HG03439 (cell line): Measurements from ENCODE around the gene EIPR1.

Source experiments
- ATAC-seq: cut with Tn5 transposase; IDR thresholded peaks from one replicate; pipeline ENCODE4 v1.9.1; 2021; ENCODE audit warnings: mild to moderate bottlenecking, moderate library complexity; ENCODE audit not compliant: unreplicated experiment

Gene EIPR1

DNA sequence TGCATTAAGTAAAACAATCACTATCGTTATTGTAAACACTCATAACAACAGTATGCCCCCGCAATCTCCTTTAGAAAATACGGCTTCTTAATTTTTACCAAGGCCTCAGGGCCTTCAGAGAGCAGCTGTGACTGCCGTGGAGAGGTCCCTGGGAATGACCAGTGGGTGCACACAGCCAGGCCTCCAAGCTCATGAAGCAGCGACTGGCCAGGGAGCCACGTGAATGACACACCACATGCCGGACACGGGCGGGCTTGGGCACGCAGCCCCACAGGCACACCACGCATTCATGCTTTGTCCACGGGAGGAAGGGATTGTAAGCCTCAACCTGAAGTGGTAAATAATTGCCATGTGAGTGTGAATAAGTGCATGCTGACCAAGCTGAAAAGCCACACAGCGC is 121.0 kb downstream of the EIPR1 start:
- ATAC-seq = no peak

DNA sequence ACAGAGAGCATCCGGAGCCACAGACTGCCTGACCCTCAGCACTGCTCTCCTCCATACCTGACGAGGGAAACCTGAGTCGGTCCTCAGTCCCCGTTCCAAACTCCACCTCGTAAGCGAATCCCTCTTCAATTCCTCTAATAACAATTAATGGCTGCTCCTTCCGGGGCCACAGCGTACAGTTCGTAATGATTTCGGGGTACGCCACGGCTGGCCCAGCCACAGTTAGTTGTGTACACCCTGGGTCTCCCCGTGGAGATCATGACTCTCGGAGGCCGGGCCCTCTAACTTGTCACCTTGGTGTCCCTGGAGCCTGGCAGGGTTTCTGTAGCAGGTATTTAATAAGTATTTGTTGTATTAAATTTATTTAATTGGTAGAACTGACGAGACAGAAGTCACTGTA is 121.5 kb downstream of the EIPR1 start:
- ATAC-seq = no peak

DNA sequence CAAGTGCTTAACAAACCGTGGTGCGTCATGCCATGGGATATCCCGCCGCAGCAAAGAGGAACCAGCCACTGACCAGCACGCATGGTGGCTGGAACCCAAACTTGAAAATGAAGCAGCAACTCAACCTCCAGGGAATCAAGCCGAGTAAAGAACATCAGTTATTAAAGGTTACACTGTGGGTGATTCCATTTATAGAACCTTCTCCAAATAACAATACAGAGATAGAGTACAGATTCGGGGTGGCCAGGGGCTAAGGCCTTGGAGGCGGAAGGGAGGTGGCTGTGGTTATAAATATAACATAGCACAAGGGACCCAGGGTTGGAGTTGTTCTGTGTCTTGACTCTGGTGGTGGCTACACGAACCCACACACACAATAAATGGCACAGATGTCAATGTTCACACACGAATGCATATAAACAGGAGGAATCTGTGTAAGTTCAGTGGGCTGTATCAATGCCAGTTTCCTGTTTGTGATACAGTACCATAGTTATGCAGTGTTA is 123.1 kb downstream of the EIPR1 start:
- no peak for ATAC-seq

DNA sequence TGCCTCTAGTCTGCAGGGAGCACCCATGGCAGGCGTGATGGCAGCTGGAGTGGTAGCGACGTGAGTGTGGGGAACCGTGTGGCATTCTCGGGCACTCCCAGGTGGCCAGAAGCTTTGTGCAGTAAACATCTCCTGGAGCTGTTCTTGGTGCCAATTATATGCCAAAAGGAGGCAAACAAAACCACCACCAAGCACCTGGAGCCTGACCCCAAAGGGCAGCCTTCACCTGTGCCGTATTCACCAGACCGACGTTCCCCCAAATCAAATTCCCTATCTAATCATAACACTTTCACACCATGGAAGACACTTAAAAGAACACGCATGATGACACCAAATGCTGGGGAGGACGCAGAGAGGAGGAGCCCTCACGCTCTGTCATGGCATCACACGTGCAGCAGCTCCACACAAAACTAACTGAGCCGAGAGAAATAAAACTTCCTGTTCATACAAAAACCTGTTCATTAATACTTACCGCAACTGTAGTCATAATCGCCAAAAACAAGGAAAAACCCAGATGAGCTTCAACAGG is 123.6 kb downstream of the EIPR1 start:
- ATAC-seq = no peak

DNA sequence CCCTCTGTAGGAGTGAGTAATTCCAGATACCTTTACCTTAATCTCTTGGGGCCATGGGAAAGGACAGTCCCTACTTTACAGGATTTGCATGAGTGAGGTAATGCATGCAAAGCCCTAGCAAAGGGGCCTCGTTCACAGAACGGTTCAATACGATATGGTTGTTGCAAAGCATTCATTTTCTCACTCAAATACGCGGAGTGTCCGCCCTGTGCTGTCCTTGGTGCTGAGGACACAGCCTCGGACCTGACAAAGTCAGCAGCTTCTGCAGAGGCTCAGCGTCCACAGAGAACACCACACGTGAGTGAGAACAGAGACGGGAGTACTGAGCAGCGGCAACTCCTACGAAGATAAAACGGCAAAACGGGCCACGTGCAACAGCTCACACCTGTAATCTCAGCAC is 125.7 kb downstream of the EIPR1 start:
- ATAC-seq = no peak

DNA sequence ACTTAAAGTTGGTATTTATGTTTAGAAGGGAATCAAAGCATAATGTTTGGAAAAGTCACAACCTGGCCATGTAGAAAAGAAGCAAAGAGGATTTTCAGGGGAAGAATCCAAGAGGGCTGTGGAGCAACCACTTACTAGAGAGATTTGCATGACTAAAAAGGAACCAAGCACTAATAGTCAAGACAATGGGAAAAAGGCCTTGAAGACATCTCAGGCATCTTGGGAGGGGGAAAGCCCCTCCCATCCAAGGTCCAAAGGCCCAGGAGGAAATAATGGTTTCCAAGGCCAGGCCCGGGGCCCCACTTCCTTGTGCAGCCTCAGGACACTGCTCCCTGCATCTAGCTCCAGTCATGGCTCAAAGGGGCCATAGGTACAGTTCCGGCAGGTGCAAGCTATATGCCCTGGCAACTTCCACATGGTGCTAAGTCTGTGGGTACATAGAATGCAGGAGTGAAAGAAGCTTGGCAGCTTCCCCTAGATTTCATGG is 128.1 kb downstream of the EIPR1 start:
- ATAC-seq = no peak

DNA sequence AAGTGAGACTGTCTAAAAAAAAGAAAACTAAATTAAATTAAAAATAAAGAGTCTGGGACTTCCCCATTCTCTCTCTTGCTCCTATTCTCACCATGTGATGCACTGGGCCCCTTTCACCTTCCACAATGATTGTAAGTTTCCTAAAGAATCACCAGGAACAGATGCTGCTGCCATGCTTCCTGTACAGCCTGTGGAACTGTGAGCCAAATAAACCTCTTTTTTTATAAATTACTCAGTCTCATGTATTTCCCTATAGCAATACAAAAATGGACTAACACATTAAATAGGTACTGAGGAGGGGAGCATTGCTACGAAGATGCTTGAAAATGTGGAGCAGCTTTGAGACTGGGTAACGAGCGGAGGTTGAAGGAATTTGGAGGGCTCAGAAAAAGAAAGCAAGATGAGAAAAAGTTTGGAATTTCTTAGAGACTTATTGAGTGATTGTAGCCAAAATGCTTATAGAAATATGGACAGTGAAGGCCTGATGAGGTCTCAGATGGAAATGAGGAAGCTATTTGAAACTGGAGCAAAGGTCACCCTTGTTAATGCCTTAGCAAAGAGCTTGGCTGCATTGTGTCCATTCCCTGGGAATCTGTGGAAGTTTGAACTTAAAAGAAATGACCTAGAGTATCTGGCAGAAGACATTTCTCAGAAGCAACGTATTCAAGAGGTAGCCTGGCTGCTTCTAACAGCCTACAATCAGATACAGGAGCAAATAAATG is 128.7 kb downstream of the EIPR1 start:
- ATAC-seq = no peak

DNA sequence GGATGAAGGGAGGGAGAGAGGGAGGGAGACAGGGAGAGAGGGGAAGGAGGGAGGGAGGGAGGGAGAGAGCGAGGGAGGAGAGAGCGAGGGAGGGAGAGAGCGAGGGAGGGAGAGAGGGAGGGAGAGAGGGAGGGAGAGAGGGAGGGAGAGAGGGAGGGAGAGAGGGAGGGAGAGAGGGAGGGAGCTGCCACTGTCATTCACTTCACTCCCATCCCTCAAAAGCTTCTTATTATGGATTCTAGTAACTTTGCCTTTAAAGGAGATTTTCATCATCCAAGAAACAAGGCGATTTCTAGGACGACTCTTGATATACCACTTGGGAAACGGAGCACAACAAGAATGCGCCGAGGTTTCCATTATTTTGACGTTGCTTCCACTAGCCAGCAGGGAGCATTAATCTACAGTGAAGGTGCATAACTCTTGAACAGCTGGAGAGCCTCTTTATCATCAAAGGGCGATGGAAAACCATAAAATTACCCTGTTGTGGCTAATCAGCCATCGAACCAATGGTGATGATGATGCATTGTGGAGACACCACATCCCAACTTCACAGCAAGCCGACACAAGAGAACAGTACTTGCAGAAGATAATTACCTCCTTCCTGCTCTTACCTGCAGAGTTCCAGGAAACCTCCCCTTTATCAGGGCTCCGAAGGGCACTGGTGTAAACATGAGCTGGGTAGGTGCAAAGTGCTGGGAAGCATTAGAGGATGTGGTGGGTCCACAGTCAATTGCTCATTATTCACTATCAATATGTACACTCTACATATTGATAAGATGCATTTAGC is 130.5 kb downstream of the EIPR1 start:
- no peak for ATAC-seq

DNA sequence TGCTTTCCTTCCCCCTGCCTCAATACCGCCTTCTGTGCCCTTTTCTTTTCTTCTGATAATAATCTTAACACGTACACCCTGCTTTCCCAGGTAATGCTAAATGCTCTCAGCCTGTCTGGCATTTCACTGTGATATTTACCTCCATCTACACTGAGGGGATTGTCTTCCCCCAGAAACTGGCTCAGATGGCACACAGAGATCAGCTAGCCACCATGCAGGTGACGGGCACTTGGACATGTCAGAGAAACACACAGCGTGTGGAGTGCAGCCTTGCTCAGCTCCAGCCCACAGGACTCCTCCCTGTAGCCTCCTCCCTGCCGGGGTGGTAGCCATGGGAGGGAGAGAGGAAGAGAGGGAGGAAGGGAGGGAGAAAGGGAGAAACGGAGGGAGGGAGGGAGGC is 131.2 kb downstream of the EIPR1 start:
- ATAC-seq = no peak

DNA sequence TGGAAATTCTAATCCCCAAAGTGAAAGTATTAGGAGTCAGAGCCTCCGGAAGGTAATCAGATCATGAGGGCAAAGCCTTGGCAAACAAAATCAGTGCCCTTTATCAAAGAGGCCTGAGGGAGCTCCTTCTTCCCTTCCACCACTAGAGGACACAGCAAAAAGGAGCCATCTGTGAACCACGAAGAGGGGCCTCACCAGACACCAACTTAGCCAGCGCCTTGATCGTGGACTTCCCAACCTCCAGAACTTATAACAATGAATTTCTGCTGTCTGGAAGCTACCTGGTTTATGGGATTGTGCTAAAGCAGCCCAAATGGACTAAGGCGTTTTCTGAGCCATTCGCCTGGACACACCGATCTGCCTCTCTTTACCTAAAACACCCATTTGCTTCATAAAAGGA is 133.1 kb downstream of the EIPR1 start:
- ATAC-seq = no peak

DNA sequence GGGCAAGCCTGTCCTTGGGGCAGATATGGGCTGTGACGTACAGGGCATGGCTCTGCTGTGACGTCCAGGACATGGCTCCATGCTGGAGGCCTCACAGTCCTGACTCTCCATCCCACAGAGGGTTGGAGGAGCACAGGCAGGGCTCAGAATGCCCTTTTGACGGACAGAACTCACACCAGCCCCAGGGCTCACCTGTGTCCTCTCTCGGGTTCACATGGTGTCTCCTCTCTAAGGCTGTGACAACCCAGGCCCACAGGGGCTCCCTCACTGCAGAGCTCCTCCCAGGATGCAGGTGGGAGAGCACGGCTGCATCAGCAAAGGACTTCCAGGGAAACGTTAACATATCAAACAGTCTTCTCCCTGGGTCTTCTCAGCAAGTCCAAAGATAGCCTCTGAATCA is 133.8 kb downstream of the EIPR1 start:
- ATAC-seq = no peak

DNA sequence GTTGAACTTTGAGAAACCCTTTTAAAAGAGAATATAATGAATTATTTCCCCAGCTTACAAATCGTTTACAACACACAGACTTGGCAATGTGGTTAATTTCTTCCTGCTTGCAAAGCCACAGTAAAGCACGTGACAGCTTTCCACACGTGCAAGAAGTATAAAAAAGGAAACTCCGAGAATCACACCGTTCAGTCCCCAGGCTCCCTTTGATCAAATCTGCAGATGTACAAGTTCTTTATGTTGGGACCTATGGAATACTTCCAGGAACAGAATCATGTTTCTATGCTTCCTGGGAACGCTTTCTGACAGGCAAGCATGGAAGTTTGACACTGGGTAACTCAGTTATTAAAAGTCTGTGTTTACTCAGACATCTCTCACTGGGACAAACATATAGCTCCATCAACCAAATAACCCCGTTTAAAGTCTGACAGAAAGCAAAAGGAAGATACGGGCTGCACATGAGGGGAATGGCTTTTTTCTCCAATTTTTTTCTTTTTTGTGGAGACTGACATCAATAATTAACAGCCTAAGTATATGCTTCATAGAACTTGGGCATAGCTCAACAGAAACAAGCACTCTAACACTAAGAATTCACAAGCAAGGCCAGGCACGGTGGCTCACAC is 134.8 kb downstream of the EIPR1 start:
- no peak for ATAC-seq

DNA sequence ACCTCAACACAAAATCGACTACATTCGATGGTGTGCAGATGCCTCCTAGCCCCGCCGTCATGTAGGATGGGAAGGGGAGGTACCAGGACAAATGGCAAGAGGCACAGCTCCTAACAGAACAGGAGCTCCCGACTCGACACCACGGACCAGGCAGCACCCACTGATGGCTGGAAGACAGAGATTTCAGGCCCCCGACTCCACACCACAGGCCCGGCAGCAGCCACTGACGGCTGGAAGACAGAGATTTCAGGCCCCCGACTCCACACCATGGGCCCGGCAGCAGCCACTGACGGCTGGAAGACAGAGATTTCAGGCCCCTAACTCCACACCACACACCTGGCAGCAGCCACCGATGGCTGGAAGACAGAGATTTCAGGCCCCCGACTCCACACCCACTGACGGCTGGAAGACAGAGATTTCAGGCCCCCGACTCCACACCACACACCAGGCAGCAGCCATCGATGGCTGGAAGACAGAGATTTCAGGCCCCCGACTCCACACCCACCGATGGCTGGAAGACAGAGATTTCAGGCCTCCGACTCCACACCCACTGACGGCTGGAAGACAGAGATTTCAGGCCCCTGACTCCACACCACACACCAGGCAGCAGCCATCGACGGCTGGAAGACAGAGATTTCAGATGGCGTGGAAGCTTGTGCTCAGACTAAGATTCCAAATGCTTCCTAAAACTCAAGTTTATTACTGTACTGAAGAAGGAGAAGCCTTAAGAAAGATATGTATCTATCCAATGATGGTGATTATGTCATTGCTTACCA is 135.5 kb downstream of the EIPR1 start:
- ATAC-seq = no peak

DNA sequence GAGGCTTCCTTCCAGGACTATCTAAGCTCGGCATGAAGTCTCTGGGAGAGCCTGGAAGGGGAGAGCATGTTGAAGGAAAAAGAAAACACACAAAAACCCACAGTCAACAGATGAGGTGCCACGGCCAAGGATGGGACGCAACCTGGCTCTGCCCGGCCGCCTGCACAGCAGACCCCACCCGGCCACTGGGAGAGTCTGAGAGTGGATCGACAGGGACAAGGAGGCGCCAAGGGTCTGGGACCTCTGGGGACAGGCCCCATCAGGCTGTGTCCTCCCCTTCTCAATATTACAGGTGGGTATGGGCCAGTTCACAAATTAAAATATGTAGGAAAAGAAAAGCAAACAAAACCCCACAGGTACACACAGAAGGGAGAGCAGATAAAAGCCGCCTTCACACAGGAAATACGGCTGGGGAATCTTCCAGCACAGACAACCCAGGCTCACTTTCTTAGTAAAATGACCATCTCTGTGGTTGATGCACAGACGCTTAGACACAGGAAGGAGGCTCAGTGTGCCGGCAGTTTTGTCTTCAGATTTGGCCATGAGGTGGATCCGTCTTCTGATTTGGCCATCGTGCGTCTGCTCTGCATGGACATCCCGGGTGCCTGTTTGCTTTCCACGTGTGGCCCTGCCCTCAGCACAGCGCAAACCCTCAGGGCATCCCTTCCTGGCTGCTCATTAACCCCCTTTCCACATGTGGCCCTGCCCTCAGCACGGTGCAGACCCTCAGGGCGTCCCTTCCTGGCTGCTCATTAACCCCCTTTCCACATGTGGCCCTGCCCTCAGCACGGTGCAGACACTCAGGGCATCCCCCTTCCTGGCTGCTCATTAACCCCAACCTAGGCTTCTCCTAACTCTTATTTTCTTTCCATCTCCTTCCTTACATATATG is 138.4 kb downstream of the EIPR1 start:
- ATAC-seq = no peak

DNA sequence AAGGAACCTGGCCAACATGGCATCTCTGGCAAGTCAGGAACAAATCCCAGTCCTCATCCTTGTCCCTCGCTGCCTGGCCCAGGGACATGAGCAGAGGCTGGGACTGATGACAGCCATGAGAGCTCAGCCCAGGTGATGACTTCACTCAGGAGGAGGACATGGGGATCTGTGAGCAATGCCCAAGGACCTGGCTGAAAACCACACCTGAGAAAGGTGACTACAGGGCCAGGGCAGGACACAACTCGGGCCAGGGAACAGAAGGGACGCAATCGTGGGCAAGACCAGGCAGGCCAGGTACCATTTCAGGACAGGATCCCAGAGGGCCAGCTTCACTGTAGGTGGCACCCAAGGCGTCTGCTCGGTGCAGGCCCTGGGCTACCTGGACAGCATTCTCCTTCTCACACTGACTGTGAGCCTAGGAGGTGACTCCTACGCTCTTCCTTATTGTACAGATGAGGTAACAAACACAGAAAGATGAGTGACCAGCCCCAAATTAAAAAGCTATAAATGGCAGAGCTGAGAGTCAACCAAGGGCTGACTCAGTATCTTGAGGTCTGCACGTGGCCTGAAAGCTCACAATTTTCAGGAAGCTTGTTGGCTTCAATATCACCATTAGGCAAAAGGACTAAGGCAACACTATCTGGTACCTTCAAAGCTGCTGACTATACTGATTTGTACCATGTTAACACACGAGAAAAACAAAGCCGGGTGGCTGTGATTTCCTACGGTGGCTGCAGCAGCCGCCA is 141.1 kb downstream of the EIPR1 start:
- no peak for ATAC-seq

DNA sequence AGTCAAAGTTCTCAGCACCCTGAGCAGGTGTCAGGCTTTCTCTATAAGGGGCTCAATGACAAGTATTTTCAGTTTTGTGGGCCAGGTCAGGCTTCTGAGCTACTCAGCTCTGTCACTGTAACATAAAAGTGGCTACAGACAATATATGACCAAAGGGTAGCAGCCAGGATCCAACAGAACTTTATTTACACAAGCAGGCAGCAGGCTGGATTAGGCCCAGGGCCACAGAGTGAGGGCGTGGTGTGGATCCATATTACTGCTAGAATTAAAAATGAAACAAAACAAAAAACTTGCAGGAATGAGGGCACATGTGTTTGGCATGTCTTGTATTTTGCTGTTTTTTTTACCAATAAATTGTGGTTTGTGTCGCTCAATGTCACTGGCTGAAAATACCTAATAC is 143.7 kb downstream of the EIPR1 start:
- no peak for ATAC-seq

DNA sequence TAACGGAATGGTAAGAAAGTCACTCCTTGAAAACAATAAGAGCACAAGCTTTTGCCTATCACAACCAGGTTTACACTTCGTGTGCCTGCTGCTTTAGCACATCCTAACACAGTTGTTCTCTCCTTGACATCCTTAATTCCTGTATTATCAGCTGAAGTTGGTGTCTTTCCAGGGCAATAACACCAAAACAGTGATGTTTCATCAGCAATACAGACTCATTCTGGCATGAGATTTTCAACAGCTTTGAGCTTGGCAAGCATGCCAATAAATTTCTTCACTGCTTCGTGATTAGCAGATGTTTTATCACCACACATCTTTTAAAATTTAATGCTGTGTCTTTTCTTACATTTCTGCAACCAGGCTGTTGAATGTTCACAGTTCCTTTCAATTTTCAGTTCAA is 148.4 kb downstream of the EIPR1 start:
- ATAC-seq = no peak

DNA sequence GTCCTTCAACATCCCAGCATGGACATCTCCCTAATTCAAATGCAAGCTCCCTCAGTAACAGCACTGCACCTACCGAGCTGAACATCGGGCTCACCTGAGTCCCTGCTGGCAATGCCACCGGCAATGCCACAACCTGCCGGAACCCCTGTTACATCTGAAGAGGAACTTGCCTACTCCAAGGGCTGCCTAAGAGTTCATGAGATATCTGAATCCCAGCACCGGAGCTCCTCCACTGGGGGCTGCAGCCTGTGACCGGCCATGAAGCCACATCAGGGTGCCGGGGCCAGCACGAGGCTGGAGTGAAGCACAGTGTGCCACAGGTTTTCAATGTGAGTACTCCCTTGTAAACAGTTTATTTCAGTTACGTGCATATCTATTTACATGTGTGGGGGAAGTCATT is 152.9 kb downstream of the EIPR1 start:
- no peak for ATAC-seq
